Karpas-422 (cell line): ENCODE results near the gene RPL10. TPM values are rescaled to one million over a fixed set of nuclear protein-coding genes. Genes with fewer than 3 reads are reported as not detected.
A peak's percentile ranks its signal among the peaks of the same experiment; 100 is the strongest.

Experiments
- DNase-seq: peaks from one replicate; pipeline ENCODE4 v3.0.0-alpha.2; 2015
- H2AFZ ChIP-seq: fragments of 200-600 bp; sonication (generic); 2 replicates; pipeline ENCODE4 v1.6.1; 2014; ENCODE audit warnings: antibody characterized with exemption, low read length, mixed read lengths
- H3K27ac ChIP-seq: fragments of 200-600 bp; sonication (generic); 2 replicates; pipeline ENCODE4 v1.5.1; 2014; ENCODE audit warnings: mild to moderate bottlenecking, low read length, moderate library complexity
- H3K27me3 ChIP-seq: fragments of 200-600 bp; sonication (generic); 2 replicates; pipeline ENCODE4 v1.6.1; 2014; ENCODE audit warnings: low read length, mixed read lengths
- H3K36me3 ChIP-seq: fragments of 200-600 bp; sonication (generic); 2 replicates; pipeline ENCODE4 v1.6.1; 2014; ENCODE audit warnings: low read length, mixed read lengths; ENCODE audit not compliant: insufficient read depth
- H3K4me1 ChIP-seq: fragments of 200-600 bp; sonication (generic); 2 replicates; pipeline ENCODE4 v1.6.1; 2014; ENCODE audit warnings: mild to moderate bottlenecking, low read length, mixed read lengths
- H3K4me2 ChIP-seq: fragments of 200-600 bp; sonication (generic); 2 replicates; pipeline ENCODE4 v1.6.1; 2014; ENCODE audit warnings: low read length, low read depth, mild to moderate bottlenecking; ENCODE audit not compliant: poor library complexity, severe bottlenecking
- H3K4me3 ChIP-seq: fragments of 200-600 bp; sonication (generic); 2 replicates; pipeline ENCODE4 v1.5.1; 2014; ENCODE audit warnings: mild to moderate bottlenecking, antibody characterized with exemption, low read length, mixed read lengths
- H3K79me2 ChIP-seq: fragments of 200-600 bp; sonication (generic); 2 replicates; pipeline ENCODE4 v1.6.1; 2014; ENCODE audit warnings: mild to moderate bottlenecking, low read length, mixed read lengths
- H3K9ac ChIP-seq: fragments of 200-600 bp; sonication (generic); 2 replicates; pipeline ENCODE4 v1.6.0; 2014; ENCODE audit warnings: low read length
- H3K9me2 ChIP-seq: fragments of 200-600 bp; sonication (generic), shearing (Covaris generic); replicated peaks from 2 replicates; pipeline ENCODE4 v1.6.0; 2014; ENCODE audit warnings: mild to moderate bottlenecking, low read length, moderate library complexity; ENCODE audit not compliant: insufficient read depth
- H3K9me3 ChIP-seq: fragments of 300-700, 200-600 bp; sonication (generic); 2 replicates; pipeline ENCODE4 v1.6.1; 2014; ENCODE audit warnings: low read length, mixed read lengths
- H4K20me1 ChIP-seq: fragments of 200-600 bp; sonication (generic); 2 replicates; pipeline ENCODE4 v1.6.1; 2014; ENCODE audit warnings: mild to moderate bottlenecking, antibody characterized with exemption, low read length, low read depth; ENCODE audit not compliant: insufficient read depth
- total RNA-seq: library from RNA; depleted of rRNA; stranded (reverse); fragments of >200 nt; shearing (Covaris generic); gene quantifications from 2 replicates; pipeline ENCODE4 v1.2.3, GENCODE V29; 2014; ENCODE audit warnings: low replicate concordance; rRNA removed

Gene RPL10
- total RNA-seq = 4,110 and 4,432 TPM in 2 replicates

DNA sequence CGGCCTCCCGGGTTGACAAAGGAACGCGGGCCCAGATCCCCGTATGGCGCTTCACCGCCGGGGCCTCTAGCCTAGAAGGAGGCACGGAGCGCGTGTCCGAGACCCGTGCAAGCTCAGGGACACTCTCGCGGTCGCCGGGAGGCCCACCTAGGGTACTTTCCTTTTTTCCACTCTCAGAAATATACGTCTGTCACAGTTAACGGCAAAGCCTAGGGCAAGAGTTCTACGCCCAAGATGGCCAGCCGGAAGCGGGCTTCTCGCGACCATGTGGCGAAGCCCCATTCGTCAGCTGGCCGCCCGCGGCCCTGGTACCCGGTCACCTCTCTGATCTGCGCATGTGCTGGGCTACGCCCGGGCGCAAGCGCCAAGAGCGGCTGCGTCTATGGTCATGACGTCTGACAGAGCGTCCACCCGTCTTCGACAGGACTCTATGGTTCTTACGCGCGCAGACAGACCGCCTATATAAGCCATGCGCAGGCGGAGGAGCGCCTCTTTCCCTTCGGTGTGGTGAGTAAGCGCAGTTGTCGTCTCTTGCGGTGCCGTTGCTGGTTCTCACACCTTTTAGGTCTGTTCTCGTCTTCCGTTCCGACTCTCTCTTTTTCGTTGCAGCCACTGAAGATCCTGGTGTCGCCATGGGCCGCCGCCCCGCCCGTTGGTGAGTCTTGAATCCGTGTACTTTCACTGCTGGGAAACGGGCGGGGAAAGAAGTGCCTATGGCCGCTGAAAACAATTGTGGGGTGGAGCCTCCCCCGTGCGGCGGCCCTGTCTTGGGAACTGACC, at the start of gene RPL10:
RPL10 (plus strand) TSS at position 490 of the 780 bp plus-strand sequence; CDS start at position 633, 143 bp downstream.
- H3K4me1 ChIP-seq = peaks cover 15% of the 10 kb centered on the region
- peaks cover 14% of the 10 kb centered on the region; the same call in 1 of the 2 replicates for H3K79me2 ChIP-seq
- H3K4me3 ChIP-seq = peak within 1 kb of the TSS; percentile 82
- peak within 1 kb of the TSS; percentile 83 for H3K4me2 ChIP-seq
- no peaks in the 10 kb centered on the region for H4K20me1 ChIP-seq
- no peaks in the 10 kb centered on the region for H3K9me2 ChIP-seq
- H3K9me3 ChIP-seq = no peaks in the 10 kb centered on the region
- peak within 1 kb of the TSS; percentile 98 for H3K9ac ChIP-seq
- no peak within 1 kb of the TSS for H2AFZ ChIP-seq
- no peaks in the 10 kb centered on the region for H3K27me3 ChIP-seq
- peak within 1 kb of the TSS; percentile 94 for H3K27ac ChIP-seq
- peaks cover 15% of the 10 kb centered on the region for H3K36me3 ChIP-seq
- peak; percentile 96 for DNase-seq

DNA sequence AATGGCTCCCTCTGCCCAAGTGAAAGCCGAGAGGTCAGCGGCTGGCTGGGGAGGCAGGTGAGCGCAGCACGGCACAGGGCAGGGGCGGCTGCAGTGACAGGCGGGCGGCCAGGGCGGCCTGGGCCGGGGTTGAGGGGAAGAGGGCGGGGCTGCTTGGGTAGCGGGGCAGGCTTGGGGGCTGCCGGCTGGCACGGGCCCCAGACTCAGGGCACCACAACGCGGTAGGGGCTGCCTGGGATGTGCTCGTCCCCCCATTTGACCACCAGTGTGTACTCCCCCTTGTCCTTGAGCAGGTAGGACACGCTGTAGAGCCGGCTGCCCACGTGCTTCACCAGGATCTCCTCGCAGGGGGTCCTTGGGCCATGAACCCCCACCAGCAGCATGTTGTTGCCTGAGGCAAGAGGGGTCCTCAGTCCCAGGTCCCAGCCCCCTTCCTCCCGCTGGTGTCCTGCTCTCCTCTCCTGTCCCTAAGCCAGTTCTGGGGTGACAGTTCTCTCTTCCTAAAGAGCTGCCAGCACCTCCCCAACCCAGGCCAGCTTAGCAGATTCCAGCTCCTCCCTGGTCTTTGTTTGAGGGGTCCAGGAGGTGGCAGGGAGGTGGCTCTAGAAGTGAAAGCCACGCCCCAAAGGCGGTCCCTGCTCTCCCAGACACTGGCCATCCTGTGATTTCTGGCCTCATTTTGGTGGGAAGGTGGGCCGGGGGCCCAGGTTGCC, 49.4 kb upstream of the RPL10 start:
- no peaks in the 10 kb centered on the region for H4K20me1 ChIP-seq
- no peak overlapping the region for H3K27ac ChIP-seq
- no peaks in the 10 kb centered on the region for H3K36me3 ChIP-seq

DNA sequence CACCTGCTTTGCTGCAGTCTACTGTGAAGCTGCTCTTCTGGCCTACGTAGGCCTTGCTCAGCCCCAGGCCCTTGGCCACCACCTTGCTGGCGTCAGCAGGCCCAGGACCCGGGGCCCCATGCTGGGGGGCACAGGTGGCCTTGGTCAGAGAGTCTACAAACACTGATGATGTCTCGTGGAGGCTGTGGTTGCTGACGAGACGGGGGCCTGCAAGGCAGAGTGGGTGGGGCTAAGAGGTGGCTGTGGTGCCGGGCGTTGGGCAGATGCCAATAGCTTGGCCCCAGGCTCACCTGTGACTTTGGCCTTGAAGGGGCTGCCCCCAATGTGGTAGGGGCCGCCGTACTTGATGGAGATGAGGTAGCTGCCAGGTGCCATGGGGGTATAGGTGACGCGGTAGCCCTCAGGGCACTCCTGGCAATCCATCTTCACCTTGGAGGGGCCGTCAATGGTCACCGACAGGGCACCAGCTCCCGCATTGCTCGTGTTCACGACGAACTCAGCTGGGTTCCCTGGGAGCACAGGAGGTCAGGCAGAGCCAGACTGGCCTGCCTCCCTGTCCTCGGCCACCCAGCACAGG, 48.7 kb upstream of the RPL10 start:
- Histone ChIP-seq H3K9me3 (no peaks in the 10 kb centered on the region), H4K20me1 (no peaks in the 10 kb centered on the region), H3K9ac (no peak overlapping the region), H3K36me3 (no peaks in the 10 kb centered on the region), H3K79me2 (no peaks in the 10 kb centered on the region), H3K9me2 (no peaks in the 10 kb centered on the region), H3K4me3 (no peak overlapping the region), H3K4me2 (no peak overlapping the region), H3K4me1 (no peaks in the 10 kb centered on the region), H3K27ac (no peak overlapping the region), H2AFZ (no peak overlapping the region), H3K27me3 (no peaks in the 10 kb centered on the region)
- DNase-seq = no peak

More for the DNA sequence above, 49.4 kb upstream of the RPL10 start:
- DNase-seq = no peak
- Histone ChIP-seq H3K27me3 (no peaks in the 10 kb centered on the region), H3K79me2 (no peaks in the 10 kb centered on the region), H3K9ac (no peak overlapping the region), H3K4me2 (no peak overlapping the region), H3K9me2 (no peaks in the 10 kb centered on the region), H3K4me3 (no peak overlapping the region), H3K4me1 (no peaks in the 10 kb centered on the region), H3K9me3 (no peaks in the 10 kb centered on the region), H2AFZ (no peak overlapping the region)

DNA sequence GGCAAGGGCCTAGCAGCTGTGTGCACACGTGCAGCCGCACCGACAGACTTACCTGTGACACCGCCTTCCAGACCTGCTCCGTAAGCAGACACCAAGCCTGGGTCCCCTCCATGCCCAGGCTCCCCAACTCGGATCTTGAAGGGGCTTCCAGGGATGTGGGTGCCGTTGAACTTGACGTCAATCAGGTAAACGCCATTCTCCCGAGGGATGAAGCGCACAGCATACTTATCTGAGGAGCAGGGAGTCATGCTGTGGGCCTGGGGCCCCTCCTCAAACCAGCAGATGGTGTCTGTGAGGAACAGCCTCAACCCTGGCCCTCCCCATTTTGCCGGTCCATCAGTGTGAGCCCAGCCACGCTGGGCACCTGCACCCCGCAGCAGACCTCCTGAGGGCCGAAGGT, 48.2 kb upstream of the RPL10 start:
- Histone ChIP-seq H3K9me3 (no peaks in the 10 kb centered on the region), H3K9me2 (no peaks in the 10 kb centered on the region), H3K9ac (no peak overlapping the region), H3K4me3 (no peak overlapping the region), H2AFZ (no peak overlapping the region), H3K27ac (no peak overlapping the region), H3K4me1 (no peaks in the 10 kb centered on the region), H4K20me1 (no peaks in the 10 kb centered on the region), H3K27me3 (no peaks in the 10 kb centered on the region), H3K36me3 (no peaks in the 10 kb centered on the region), H3K4me2 (no peak overlapping the region), H3K79me2 (no peaks in the 10 kb centered on the region)
- no peak for DNase-seq

DNA sequence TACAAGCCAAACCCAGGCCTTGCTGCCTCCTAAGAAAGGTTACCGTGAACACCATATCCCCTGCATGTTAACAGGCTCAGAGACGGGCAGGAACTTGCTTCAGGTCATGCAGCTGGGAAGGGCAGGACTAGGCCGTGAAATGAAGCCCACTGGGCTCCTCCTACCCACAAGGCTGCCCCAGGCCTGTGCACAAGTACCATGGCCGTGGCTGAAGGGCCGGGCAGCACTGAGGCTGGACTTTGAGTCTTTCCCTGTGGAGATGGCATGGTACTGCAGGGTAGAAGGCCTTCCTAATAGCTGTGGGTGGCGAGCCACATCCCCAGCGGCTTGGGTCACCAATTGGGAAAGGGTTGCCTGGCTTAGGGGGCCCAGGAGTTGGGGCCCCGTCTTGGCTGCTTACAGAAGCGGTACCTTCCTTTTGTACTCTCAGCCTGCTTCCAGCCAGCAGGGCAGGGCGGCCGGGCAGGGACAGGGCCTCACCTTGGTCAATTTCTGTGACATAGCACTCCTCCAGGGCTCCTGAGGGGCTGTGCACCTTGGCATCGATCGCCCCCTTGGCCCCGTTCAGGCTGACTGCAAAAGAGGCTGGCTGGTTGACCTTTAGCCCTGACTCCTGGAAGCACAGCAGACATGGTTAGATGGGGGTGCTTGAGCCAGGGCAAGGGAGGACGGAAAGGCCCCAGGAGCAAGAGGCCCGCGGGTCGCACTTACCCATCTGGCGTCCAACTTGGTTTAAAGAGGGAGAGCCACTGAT, 47.6 kb upstream of the RPL10 start:
- Histone ChIP-seq H3K27me3 (no peaks in the 10 kb centered on the region), H3K79me2 (no peaks in the 10 kb centered on the region), H3K27ac (no peak overlapping the region), H3K4me2 (no peak overlapping the region), H4K20me1 (no peaks in the 10 kb centered on the region), H3K4me1 (no peaks in the 10 kb centered on the region), H3K4me3 (no peak overlapping the region), H3K9ac (no peak overlapping the region), H2AFZ (no peak overlapping the region), H3K36me3 (no peaks in the 10 kb centered on the region), H3K9me3 (no peaks in the 10 kb centered on the region), H3K9me2 (no peaks in the 10 kb centered on the region)
- no peak for DNase-seq

DNA sequence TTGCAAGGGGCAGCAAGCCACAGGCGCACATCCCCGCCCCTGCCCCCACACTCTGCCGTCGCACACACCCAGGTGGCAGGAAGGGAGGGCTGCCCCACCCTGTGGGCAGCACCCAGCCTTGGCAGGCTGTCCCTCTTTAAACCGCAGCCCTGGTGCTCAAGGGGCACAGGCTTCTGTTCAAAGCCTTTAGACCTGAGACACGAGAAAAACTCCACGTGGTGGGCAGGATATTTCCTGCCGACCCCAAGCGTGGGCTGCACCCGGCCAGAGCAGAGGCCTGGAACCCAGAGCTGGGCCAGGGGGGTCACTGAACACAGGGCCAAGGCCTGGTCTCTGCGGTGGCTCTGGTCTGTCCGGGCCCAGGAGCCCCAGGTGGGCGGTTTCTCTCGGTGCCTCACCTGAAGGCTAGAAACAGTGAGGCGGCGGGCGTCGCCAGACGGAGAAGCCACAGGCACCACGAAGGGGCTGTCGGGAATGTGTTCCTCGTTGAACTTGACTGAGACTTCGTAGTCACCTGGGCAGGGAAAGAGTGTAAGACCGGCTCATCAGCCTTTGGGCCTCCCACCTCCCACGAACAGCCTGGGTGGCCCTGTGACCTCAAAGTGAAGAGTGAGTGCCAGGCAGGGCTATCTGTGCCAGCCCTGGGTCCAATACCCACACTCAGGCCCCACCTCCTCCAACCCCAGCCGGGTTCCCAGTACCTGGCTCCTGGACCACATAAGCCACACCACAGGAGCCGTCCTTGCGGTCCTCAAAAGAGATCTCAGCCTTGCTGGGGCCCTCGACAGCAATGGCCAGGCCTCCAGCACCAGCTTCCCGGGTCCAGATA, 46.8 kb upstream of the RPL10 start:
- Histone ChIP-seq H3K79me2 (no peaks in the 10 kb centered on the region), H3K27ac (no peak overlapping the region), H4K20me1 (no peaks in the 10 kb centered on the region), H3K4me1 (no peaks in the 10 kb centered on the region), H3K9ac (no peak overlapping the region), H3K4me2 (no peak overlapping the region), H3K9me3 (no peaks in the 10 kb centered on the region), H3K9me2 (no peaks in the 10 kb centered on the region), H2AFZ (no peak overlapping the region), H3K27me3 (no peaks in the 10 kb centered on the region), H3K36me3 (no peaks in the 10 kb centered on the region), H3K4me3 (no peak overlapping the region)
- DNase-seq = no peak

DNA sequence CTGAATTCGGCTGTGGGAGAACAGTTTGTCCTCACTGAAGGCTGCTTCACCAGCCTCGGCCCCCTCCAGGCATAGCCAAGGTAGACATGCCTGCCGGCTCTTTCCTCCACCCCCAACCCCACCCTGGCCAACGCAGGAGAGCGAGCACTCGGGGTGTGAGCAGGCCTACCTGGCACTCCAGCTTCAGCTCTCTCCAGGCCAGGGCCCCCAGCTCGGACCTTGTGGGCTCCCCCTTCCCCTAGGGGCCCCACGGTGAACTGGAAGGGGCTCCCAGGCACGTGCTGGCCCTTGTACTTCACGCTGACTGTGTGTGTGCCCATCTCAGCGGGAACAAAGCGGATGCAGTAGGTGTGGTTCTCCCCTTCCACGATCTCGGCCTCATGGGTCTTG, 46.2 kb upstream of the RPL10 start:
- Histone ChIP-seq H3K9me2 (no peaks in the 10 kb centered on the region), H3K9me3 (no peaks in the 10 kb centered on the region), H3K4me3 (no peak overlapping the region), H2AFZ (no peak overlapping the region), H3K27me3 (no peaks in the 10 kb centered on the region), H3K4me2 (no peak overlapping the region), H3K27ac (no peak overlapping the region), H3K36me3 (no peaks in the 10 kb centered on the region), H4K20me1 (no peaks in the 10 kb centered on the region), H3K9ac (no peak overlapping the region), H3K4me1 (no peaks in the 10 kb centered on the region), H3K79me2 (no peaks in the 10 kb centered on the region)
- DNase-seq = no peak
